ENCODE results near the gene KCNJ14. TPM values are rescaled to one million over a fixed set of nuclear protein-coding genes. Genes with fewer than 3 reads are reported as not detected.
"Not testable (repeated sequence)": the region's sequence is repeated elsewhere in the genome, so short reads cannot be mapped to it uniquely, and the experiment has no call there.

KCNJ14 gene
- total RNA-seq, 1 donor from 2014 or later = 1.4 TPM

- no peak overlapping the region for H3K4me3 Mint-ChIP-seq (ENCODE audit: unreplicated experiment)
- H3K27me3 ChIP-seq (ENCODE audit: insufficient read depth, low read length) = peaks cover 6% of the 10 kb centered on the region
- peak overlapping the region; percentile 23 for H3K9ac ChIP-seq (ENCODE audit: low read length)
- H3K36me3 Mint-ChIP-seq (ENCODE audit: low read depth, unreplicated experiment) = peaks cover 4% of the 10 kb centered on the region
- no peaks in the 10 kb centered on the region for H3K9me3 ChIP-seq (ENCODE audit: insufficient read depth, low read depth, low read length)
- H2AFZ ChIP-seq (ENCODE audit: low read depth, low read length) = no peak overlapping the region
- no peak for TF ChIP-seq EZH2 (IDR thresholded peaks at IDR 0.05; ENCODE audit: insufficient read depth, low read length)
- H3K4me1 Mint-ChIP-seq (ENCODE audit: low read depth, unreplicated experiment) = peaks cover 8% of the 10 kb centered on the region
- H3K27ac Mint-ChIP-seq (ENCODE audit: unreplicated experiment) = no peak overlapping the region
- peak overlapping the region; percentile 28 for H3K27ac ChIP-seq (ENCODE audit: low read depth, low read length)
- H3K4me2 ChIP-seq (ENCODE audit: low read length) = peak overlapping the region; percentile 62
- no peaks in the 10 kb centered on the region for H4K20me1 ChIP-seq (ENCODE audit: insufficient read depth, low read length)
- no peaks in the 10 kb centered on the region for H3K79me2 ChIP-seq (ENCODE audit: insufficient read depth, low read length)
- peaks cover 17% of the 10 kb centered on the region for H3K4me1 ChIP-seq (ENCODE audit: insufficient read depth, low read length)
- H3K4me3 ChIP-seq (ENCODE audit: insufficient read depth, low read depth, low read length) = no peak overlapping the region
- H3K9me3 Mint-ChIP-seq (ENCODE audit: unreplicated experiment) = peaks cover 4% of the 10 kb centered on the region
- no peaks in the 10 kb centered on the region for H3K36me3 ChIP-seq (ENCODE audit: insufficient read depth, low read length)
- no peak for FAIRE-seq
- H3K27me3 Mint-ChIP-seq (ENCODE audit: low read depth, unreplicated experiment) = peaks cover 6% of the 10 kb centered on the region
- no peak for DNase-seq (ENCODE audit: low read depth)
Observed at GRCh38 chr19:48487544-48487943, 32.2 kb downstream of the KCNJ14 start.

GRCh38 chr19:48487948-48488347, 32.6 kb downstream of the KCNJ14 start:
- Mint-ChIP-seq H3K4me1 (ENCODE audit: low read depth, unreplicated experiment) (peaks cover 9% of the 10 kb centered on the region), H3K36me3 (ENCODE audit: low read depth, unreplicated experiment) (peaks cover 6% of the 10 kb centered on the region), H3K27me3 (ENCODE audit: low read depth, unreplicated experiment) (peaks cover 8% of the 10 kb centered on the region), H3K4me3 (ENCODE audit: unreplicated experiment) (no peak overlapping the region), H3K27ac (ENCODE audit: unreplicated experiment) (peak overlapping the region; percentile 27), H3K9me3 (ENCODE audit: unreplicated experiment) (peaks cover 5% of the 10 kb centered on the region)
- H3K27me3 ChIP-seq (ENCODE audit: insufficient read depth, low read length) = peaks cover 6% of the 10 kb centered on the region
- FAIRE-seq (peak; percentile 60), DNase-seq (ENCODE audit: low read depth) (peak; percentile 72)
- H4K20me1 ChIP-seq (ENCODE audit: insufficient read depth, low read length) = no peaks in the 10 kb centered on the region
- H3K4me1 ChIP-seq (ENCODE audit: insufficient read depth, low read length) = peaks cover 17% of the 10 kb centered on the region
- peak overlapping the region; percentile 62 for H3K4me2 ChIP-seq (ENCODE audit: low read length)
- no peaks in the 10 kb centered on the region for H3K9me3 ChIP-seq (ENCODE audit: insufficient read depth, low read depth, low read length)
- H2AFZ ChIP-seq (ENCODE audit: low read depth, low read length) = no peak overlapping the region
- H3K27ac ChIP-seq (ENCODE audit: low read depth, low read length) = peak overlapping the region; percentile 28
- peak overlapping the region; percentile 23 for H3K9ac ChIP-seq (ENCODE audit: low read length)
- no peaks in the 10 kb centered on the region for H3K79me2 ChIP-seq (ENCODE audit: insufficient read depth, low read length)
- no peak overlapping the region for H3K4me3 ChIP-seq (ENCODE audit: insufficient read depth, low read depth, low read length)
- H3K36me3 ChIP-seq (ENCODE audit: insufficient read depth, low read length) = no peaks in the 10 kb centered on the region
- no peak for TF ChIP-seq EZH2 (IDR thresholded peaks at IDR 0.05; ENCODE audit: insufficient read depth, low read length)
- no peak for TF ChIP-seq CTCF (IDR thresholded peaks at IDR 0.05; ENCODE audit: insufficient read depth, low read depth, low read length)

GRCh38 chr19:48488478-48488877, 33.1 kb downstream of the KCNJ14 start:
- H3K36me3 Mint-ChIP-seq (ENCODE audit: low read depth, unreplicated experiment); H2AFZ ChIP-seq (ENCODE audit: low read depth, low read length): not testable (repeated sequence)
- peak overlapping the region; percentile 31 for H3K4me3 Mint-ChIP-seq (ENCODE audit: unreplicated experiment)

More at GRCh38 chr19:48488478-48488877, 33.1 kb downstream of the KCNJ14 start:
- H3K4me3 ChIP-seq (ENCODE audit: insufficient read depth, low read depth, low read length); H3K4me1 Mint-ChIP-seq (ENCODE audit: low read depth, unreplicated experiment); DNase-seq (ENCODE audit: low read depth); H3K27me3 Mint-ChIP-seq (ENCODE audit: low read depth, unreplicated experiment); H3K9me3 ChIP-seq (ENCODE audit: insufficient read depth, low read depth, low read length); H3K9ac ChIP-seq (ENCODE audit: low read length); H3K79me2 ChIP-seq (ENCODE audit: insufficient read depth, low read length); H4K20me1 ChIP-seq (ENCODE audit: insufficient read depth, low read length); H3K27me3 ChIP-seq (ENCODE audit: insufficient read depth, low read length); H3K36me3 ChIP-seq (ENCODE audit: insufficient read depth, low read length); H3K9me3 Mint-ChIP-seq (ENCODE audit: unreplicated experiment); FAIRE-seq: not testable (repeated sequence)
- peak overlapping the region; percentile 62 for H3K4me2 ChIP-seq (ENCODE audit: low read length)
- peak overlapping the region; percentile 17 for H3K27ac ChIP-seq (ENCODE audit: low read depth, low read length)
- peak overlapping the region; percentile 27 for H3K27ac Mint-ChIP-seq (ENCODE audit: unreplicated experiment)
- peaks cover 17% of the 10 kb centered on the region for H3K4me1 ChIP-seq (ENCODE audit: insufficient read depth, low read length)
